HG03196 (cell line): ENCODE measurements around the gene NHS.

ENCODE experiments used
- ATAC-seq: cut with Tn5 transposase; IDR thresholded peaks from one replicate; pipeline ENCODE4 v1.9.1; 2021; ENCODE audit not compliant: unreplicated experiment

NHS gene

GRCh38 chrX:17405225-17405969 lies 30.4 kb downstream of the NHS start:
- ATAC-seq: no peak

GRCh38 chrX:17409566-17410290 lies 34.7 kb downstream of the NHS start:
- ATAC-seq: no peak

GRCh38 chrX:17410651-17411050 lies 35.7 kb downstream of the NHS start:
- ATAC-seq: no peak

GRCh38 chrX:17411205-17411604 lies 36.2 kb downstream of the NHS start:
- ATAC-seq: no peak

- no peak for ATAC-seq
Observed at GRCh38 chrX:17412692-17413091, 37.7 kb downstream of the NHS start.

- no peak for ATAC-seq
Observed at GRCh38 chrX:17413228-17413627, 38.2 kb downstream of the NHS start.

GRCh38 chrX:17414027-17414658 lies 39.1 kb downstream of the NHS start:
- ATAC-seq: no peak

GRCh38 chrX:17414839-17415238 lies 39.8 kb downstream of the NHS start:
- no peak for ATAC-seq

GRCh38 chrX:17415242-17415810 lies 40.3 kb downstream of the NHS start:
- no peak for ATAC-seq

GRCh38 chrX:17417372-17417771 lies 42.4 kb downstream of the NHS start:
- no peak for ATAC-seq

GRCh38 chrX:17425136-17425535 lies 50.1 kb downstream of the NHS start:
- ATAC-seq: no peak

GRCh38 chrX:17425551-17425950 lies 50.6 kb downstream of the NHS start:
- no peak for ATAC-seq

- ATAC-seq: no peak
Observed at GRCh38 chrX:17431171-17431570, 56.2 kb downstream of the NHS start.

- no peak for ATAC-seq
Observed at GRCh38 chrX:17432158-17432557, 57.2 kb downstream of the NHS start.

GRCh38 chrX:17433965-17434364 lies 59.0 kb downstream of the NHS start:
- ATAC-seq: no peak

GRCh38 chrX:17435476-17435875 lies 60.5 kb downstream of the NHS start:
- no peak for ATAC-seq

GRCh38 chrX:17438221-17438620 lies 63.2 kb downstream of the NHS start:
- ATAC-seq: no peak

GRCh38 chrX:17440258-17440657 lies 65.3 kb downstream of the NHS start:
- ATAC-seq: no peak

- ATAC-seq: no peak
Observed at GRCh38 chrX:17440836-17441235, 65.8 kb downstream of the NHS start.

GRCh38 chrX:17441965-17442364 lies 67.0 kb downstream of the NHS start:
- ATAC-seq: no peak

GRCh38 chrX:17442898-17443297 lies 67.9 kb downstream of the NHS start:
- no peak for ATAC-seq

- no peak for ATAC-seq
Observed at GRCh38 chrX:17443556-17443955, 68.6 kb downstream of the NHS start.
